Spleen (tissue), 11 donors: Measurements from ENCODE around the gene GPR137. TPM values are rescaled to one million over a fixed set of nuclear protein-coding genes. Genes with fewer than 3 reads are reported as not detected.

Source experiments
- DNase-seq: peaks from one replicate; pipeline ENCODE4 v3.0.0-alpha.2; 2020
- H3K27ac ChIP-seq, 8 donors: fragments of 200-600 bp; sonication (generic) in 7 of 8; 1 replicate in 4 of 8; 2 replicates in 4 of 8; pipeline versions ENCODE4 v1.5.0 to v1.8.0; 2016 to 2021; ENCODE audit warnings: inconsistent platforms in 4 of 8, mild to moderate bottlenecking in 4 of 8, moderate library complexity in 1 of 8
- H3K27me3 ChIP-seq, 7 donors: fragments of 200-600 bp; sonication (generic) in 6 of 7; replicated peaks in 1 of 7; 1 replicate in 4 of 7; 2 replicates in 3 of 7; pipeline versions ENCODE4 v1.5.0 to v1.8.0; 2016 to 2021; ENCODE audit warnings: inconsistent platforms in 3 of 7, mild to moderate bottlenecking in 1 of 7
- H3K36me3 ChIP-seq, 6 donors: fragments of 200-600 bp; sonication (generic) in 5 of 6; 1 replicate in 4 of 6; 2 replicates in 2 of 6; pipeline versions ENCODE4 v1.5.0 to v1.8.0; 2016 to 2021; ENCODE audit warnings: inconsistent platforms in 2 of 6
- H3K4me1 ChIP-seq, 6 donors: fragments of 200-600 bp; sonication (generic) in 5 of 6; 1 replicate in 3 of 6; 2 replicates in 3 of 6; pipeline versions ENCODE4 v1.5.0 to v1.8.0; 2016 to 2021; ENCODE audit warnings: inconsistent platforms in 3 of 6
- H3K4me3 ChIP-seq, 8 donors: fragments of 200-600 bp; sonication (generic) in 7 of 8; 1 replicate in 4 of 8; 2 replicates in 4 of 8; pipeline versions ENCODE4 v1.5.0 to v1.8.0; 2016 to 2021; ENCODE audit warnings: inconsistent platforms in 4 of 8, mild to moderate bottlenecking in 4 of 8, moderate library complexity in 2 of 8
- H3K9me3 ChIP-seq, 8 donors: fragments of 200-600 bp; sonication (generic) in 7 of 8; 1 replicate in 4 of 8; 2 replicates in 4 of 8; pipeline versions ENCODE4 v1.5.0 to v1.8.0; 2016 to 2021; ENCODE audit warnings: inconsistent platforms in 4 of 8
- POLR2A ChIP-seq, 3 donors: fragments of 450-650 bp; IDR thresholded peaks; one replicate each; pipeline ENCODE4 v1.5.1; 2017; ENCODE audit warnings: antibody characterized with exemption in 3 of 3, mild to moderate bottlenecking in 1 of 3
- POLR2AphosphoS5 ChIP-seq, 3 donors: sonication (generic); formaldehyde crosslinking; IDR thresholded peaks; one replicate each; pipeline ENCODE4 v1.5.1; 2017; ENCODE audit warnings: antibody characterized with exemption in 3 of 3
- WGBS, 5 donors: extraction: QIAGEN DNeasy Blood & Tissue Kit in 3 of 5; methylation state at CpG; one replicate each; pipeline versions ENCODE4 v1.1.5 to v1.1.7; 2013 to 2018; 5-methylcytosine and 5-hydroxymethylcytosine counted together
- intact Hi-C: fragments of 100-400 bp; cut with DNase I; formaldehyde crosslinking; loops from one replicate; pipeline ENCODE4 v1.15.0; 2023; ENCODE audit warnings: low total_unique reads
- polyA plus RNA-seq, 3 donors: library from polyadenylated mRNA; stranded (reverse); fragments of 200-250 nt; gene quantifications; one replicate each; pipeline ENCODE4 v1.2.1, GENCODE V29; 2013
- total RNA-seq, 7 donors: library from RNA; depleted of rRNA in 3 of 7; stranded (reverse); fragments of >200 nt in 3 of 7; fragmentation: NEBNext Ultra II Directional in 4 of 7; extraction: Animal tissue kit (Norgen Biotek cat#: 25700) in 4 of 7; gene quantifications; one replicate each; pipeline versions ENCODE4 v1.1.0 to v1.2.1, GENCODE V29; 2016 to 2021
- TF ChIP-seq, protein P1 (sequence below), 11 experiments: fragments of 200-600 bp in 7 of 11; fragments of 450-650 bp in 4 of 11; sonication (generic) in 4 of 11; IDR thresholded peaks in 8 of 11; conservative IDR thresholded peaks in 3 of 11; 1 replicate in 7 of 11; 2 replicates in 4 of 11; pipeline versions ENCODE4 v1.4.0 to v1.8.0; 2016 to 2021; ENCODE audit warnings: antibody characterized with exemption in 11 of 11, inconsistent platforms in 4 of 11, mild to moderate bottlenecking in 1 of 11
- donor health status: healthy with polysubstance abuse.
- donor health status: DM: no; HTN: no; CAD: no; lungs with moderate emphysema.
- donor health status: DM: no; HTN: no; CAD: no.
- donor health status: Bipolar disorder and iron deficiency.
- donor health status: healthy.
- donor health status: DM: no; HTN: no; CAD: no.
- donor health status: DM: yes; HTN: yes; CAD: no.

Gene GPR137
- total and polyA plus RNA-seq, 10 donors: 13.7 to 37.2 (median 28.1) TPM

DNA sequence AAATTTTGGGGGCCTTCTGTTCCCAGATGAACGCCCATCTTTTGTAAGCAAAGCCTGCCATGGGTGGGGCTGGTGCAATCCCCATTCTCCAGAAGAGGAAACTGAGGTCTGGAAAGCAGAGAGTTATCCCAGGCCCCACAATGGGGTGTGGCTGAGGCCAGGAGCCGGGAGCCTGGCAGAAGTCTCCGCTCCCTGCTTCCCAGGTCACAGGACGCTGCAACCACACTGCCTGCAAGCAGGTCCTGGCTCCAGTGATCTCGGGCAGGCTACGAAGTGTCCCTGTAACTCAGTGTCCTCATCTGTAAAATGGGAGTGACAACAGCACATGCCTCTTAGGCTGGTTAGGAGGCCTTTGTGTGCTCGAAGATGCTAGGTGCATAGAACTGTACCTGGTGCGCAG, 32.6 kb upstream of the GPR137 start:
- 79 to 88% (median 84%) methylated on average over 3 to 8 of the region's 8 CpGs for WGBS, 5 donors
- Histone ChIP-seq H3K4me3 (peak overlapping the region in 3 of 8 donors; percentile 84 to 96 (median 94)), H3K27ac (peak overlapping the region in 1 of 8 donors; percentile 85), H3K36me3 (peaks cover 0 to 40% (median 19%) of the 10 kb centered on the region in 6 donors), H3K27me3 (no peaks in the 10 kb centered on the region), H3K9me3 (no peaks in the 10 kb centered on the region), H3K4me1 (peaks cover 9 to 63% (median 38%) of the 10 kb centered on the region in 6 donors)
- TF ChIP-seq, protein P1, sequence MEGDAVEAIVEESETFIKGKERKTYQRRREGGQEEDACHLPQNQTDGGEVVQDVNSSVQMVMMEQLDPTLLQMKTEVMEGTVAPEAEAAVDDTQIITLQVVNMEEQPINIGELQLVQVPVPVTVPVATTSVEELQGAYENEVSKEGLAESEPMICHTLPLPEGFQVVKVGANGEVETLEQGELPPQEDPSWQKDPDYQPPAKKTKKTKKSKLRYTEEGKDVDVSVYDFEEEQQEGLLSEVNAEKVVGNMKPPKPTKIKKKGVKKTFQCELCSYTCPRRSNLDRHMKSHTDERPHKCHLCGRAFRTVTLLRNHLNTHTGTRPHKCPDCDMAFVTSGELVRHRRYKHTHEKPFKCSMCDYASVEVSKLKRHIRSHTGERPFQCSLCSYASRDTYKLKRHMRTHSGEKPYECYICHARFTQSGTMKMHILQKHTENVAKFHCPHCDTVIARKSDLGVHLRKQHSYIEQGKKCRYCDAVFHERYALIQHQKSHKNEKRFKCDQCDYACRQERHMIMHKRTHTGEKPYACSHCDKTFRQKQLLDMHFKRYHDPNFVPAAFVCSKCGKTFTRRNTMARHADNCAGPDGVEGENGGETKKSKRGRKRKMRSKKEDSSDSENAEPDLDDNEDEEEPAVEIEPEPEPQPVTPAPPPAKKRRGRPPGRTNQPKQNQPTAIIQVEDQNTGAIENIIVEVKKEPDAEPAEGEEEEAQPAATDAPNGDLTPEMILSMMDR (IDR thresholded peaks at IDR 0.05 in 8 of 11, conservative IDR thresholded peaks at IDR 0.05 in 3 of 11): no peak
- TF ChIP-seq POLR2A (IDR thresholded peaks at IDR 0.05): no peak
- TF ChIP-seq POLR2AphosphoS5 (IDR thresholded peaks at IDR 0.05): no peak
- DNase-seq: no peak
- intact Hi-C loops: no loop called here

DNA sequence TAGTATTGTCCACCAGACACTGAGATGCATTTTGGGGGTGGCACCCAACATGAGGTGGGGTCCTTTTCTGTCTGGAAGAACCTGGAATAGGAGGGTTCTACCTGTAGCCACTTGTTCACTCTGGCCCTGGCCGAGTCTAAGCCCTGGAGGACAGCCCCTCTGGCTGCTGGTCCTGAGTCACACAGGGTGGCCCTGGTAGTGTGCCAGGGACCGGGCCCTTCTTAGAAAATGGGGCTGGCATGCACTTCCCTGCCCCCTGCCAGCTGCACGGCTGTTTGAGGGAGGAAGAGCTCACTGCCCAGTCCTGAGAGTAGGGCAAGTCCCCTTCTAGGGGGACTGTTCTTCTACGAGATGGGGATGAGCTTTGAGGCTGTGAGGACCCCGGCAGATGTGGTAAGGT, 32.2 kb upstream of the GPR137 start:
- no peak for DNase-seq
- peaks cover 9 to 59% (median 37%) of the 10 kb centered on the region in 6 donors for H3K4me1 ChIP-seq
- peak overlapping the region in 1 of 8 donors; percentile 9 for H3K27ac ChIP-seq
- intact Hi-C loops: no loop called here
- WGBS, 5 donors: 37 to 77% (median 65%) methylated on average over 5 of the region's 5 CpGs
- no peaks in the 10 kb centered on the region for H3K9me3 ChIP-seq
- H3K27me3 ChIP-seq: no peaks in the 10 kb centered on the region
- TF ChIP-seq, protein P1 (IDR thresholded peaks at IDR 0.05 in 8 of 11, conservative IDR thresholded peaks at IDR 0.05 in 3 of 11): no peak
- TF ChIP-seq POLR2A (IDR thresholded peaks at IDR 0.05) (no peak), POLR2AphosphoS5 (IDR thresholded peaks at IDR 0.05) (no peak)
- H3K4me3 ChIP-seq: no peak overlapping the region
- H3K36me3 ChIP-seq: peaks cover 0 to 44% (median 23%) of the 10 kb centered on the region in 6 donors

DNA sequence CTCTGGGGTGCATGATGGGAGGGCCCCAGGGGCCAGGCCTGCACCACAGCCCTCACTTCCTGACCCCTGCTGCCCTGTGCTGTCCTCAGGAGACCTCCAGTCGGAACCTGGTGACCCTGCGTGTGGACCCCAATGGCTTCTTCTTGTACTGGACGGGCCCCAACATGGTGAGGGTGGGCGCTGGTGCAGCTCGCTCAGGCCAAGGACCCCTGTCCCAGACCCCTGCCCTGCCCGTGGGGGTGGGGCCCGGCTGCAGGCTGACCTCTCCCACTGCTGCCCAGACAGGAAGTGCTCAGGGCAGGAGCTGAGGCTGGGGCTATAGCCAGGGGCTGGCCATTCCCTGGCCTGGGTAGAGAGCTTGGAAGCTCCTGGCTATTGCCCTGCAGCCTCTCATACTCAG, 31.3 kb upstream of the GPR137 start:
- intact Hi-C loops: no loop called here
- H3K36me3 ChIP-seq: peaks cover 0 to 53% (median 31%) of the 10 kb centered on the region in 6 donors
- no peak overlapping the region for H3K4me3 ChIP-seq
- H3K27ac ChIP-seq: no peak overlapping the region
- DNase-seq: no peak
- TF ChIP-seq POLR2AphosphoS5 (IDR thresholded peaks at IDR 0.05): no peak
- no peak for TF ChIP-seq POLR2A (IDR thresholded peaks at IDR 0.05)
- TF ChIP-seq, protein P1 (IDR thresholded peaks at IDR 0.05 in 8 of 11, conservative IDR thresholded peaks at IDR 0.05 in 3 of 11): no peak
- 66 to 90% (median 85%) methylated on average over 4 to 7 of the region's 7 CpGs for WGBS, 5 donors
- H3K27me3 ChIP-seq: no peaks in the 10 kb centered on the region
- peaks cover 9 to 58% (median 37%) of the 10 kb centered on the region in 6 donors for H3K4me1 ChIP-seq
- H3K9me3 ChIP-seq: no peaks in the 10 kb centered on the region

GRCh38 chr11:64255135-64256128, 30.2 kb upstream of the GPR137 start:
- H3K27ac ChIP-seq: no peak overlapping the region
- 80 to 91% (median 86%) methylated on average over 22 to 35 of the region's 35 CpGs for WGBS, 5 donors
- H3K36me3 ChIP-seq: peaks cover 0 to 64% (median 40%) of the 10 kb centered on the region in 6 donors
- H3K4me1 ChIP-seq: peaks cover 9 to 49% (median 36%) of the 10 kb centered on the region in 6 donors
- no peaks in the 10 kb centered on the region for H3K9me3 ChIP-seq
- H3K27me3 ChIP-seq: no peaks in the 10 kb centered on the region
- no peak for TF ChIP-seq POLR2AphosphoS5 (IDR thresholded peaks at IDR 0.05)
- no peak for TF ChIP-seq POLR2A (IDR thresholded peaks at IDR 0.05)
- TF ChIP-seq, protein P1 (IDR thresholded peaks at IDR 0.05 in 8 of 11, conservative IDR thresholded peaks at IDR 0.05 in 3 of 11): no peak
- DNase-seq: peak; percentile 68
- intact Hi-C loops: no loop called here
- no peak overlapping the region for H3K4me3 ChIP-seq
